ENCODE data around the gene DNMBP.

- TF ChIP-seq CTCF (IDR thresholded peaks at IDR 0.05), result no peak
- TF ChIP-seq EZH2phosphoT487 (IDR thresholded peaks at IDR 0.05), result no peak
- TF ChIP-seq EZH2 (IDR thresholded peaks at IDR 0.05), result no peak
These were observed 156.1 kb downstream of the DNMBP start for GRCh38 chr10:99853655-99854054.

Data from neural progenitor cell (in vitro differentiated cells).